Left colon (tissue), 2 donors: ENCODE data around the gene ITGBL1. TPM values are rescaled to one million over a fixed set of nuclear protein-coding genes. Genes with fewer than 3 reads are reported as not detected.

Experiments used
- ATAC-seq: fragments of 200-7000 bp; cut with Tn5 transposase; one replicate; pipeline ENCODE4 v1.9.1; 2020; ENCODE audit warnings: mild to moderate bottlenecking, moderate library complexity
- DNase-seq, 2 donors: peaks; one replicate each; pipeline ENCODE4 v3.0.0-alpha.2; 2020
- intact Hi-C, 2 donors: fragments of 100-400 bp; cut with DNase I in 1 of 2; cut with micrococcal nuclease in 1 of 2; formaldehyde crosslinking; loops; one replicate each; pipeline versions ENCODE4 v1.11.2 to v1.14.0; 2022; cut with DNase I, micrococcal nuclease
- long read RNA-seq: library from polyadenylated mRNA; unstranded; transcript quantifications from one replicate; pipeline ENCODE4 v2.0.0, GENCODE V29; 2021
- total RNA-seq, 2 donors: library from RNA; stranded (reverse); fragmentation: NEBNext Ultra II Directional; extraction: Animal tissue kit (Norgen Biotek cat#: 25700); gene quantifications; one replicate each; pipeline ENCODE4 v1.2.1, GENCODE V29; 2021
- donor health status: DM: no; HTN: no; CAD: no.
- donor health status: DM: yes; HTN: yes; CAD: no.

Gene ITGBL1
- total RNA-seq = under 1 TPM; 0.18 to 0.84 TPM
- long read RNA-seq, partial matches to known transcripts = 0 of 3 reads
- long read RNA-seq, other reads (novel, unspliced or antisense) = 0 of 3 reads

- intact Hi-C loops = no loop called here
- ATAC-seq (no peak), DNase-seq (no peak)
Measured at GRCh38 chr13:101452519-101453485, at the start of gene ITGBL1. Gene ITGBL1, plus strand, starts transcription at chr13:101452675. Its CDS starts 159 bp downstream, at chr13:101452834.

GRCh38 chr13:101406791-101407190 lies 45.7 kb upstream of the ITGBL1 start:
- DNase-seq (no peak), ATAC-seq (no peak)
- intact Hi-C loops = no loop called here

GRCh38 chr13:101408154-101408553 lies 44.3 kb upstream of the ITGBL1 start:
- DNase-seq (no peak), ATAC-seq (no peak)
- intact Hi-C loops = no loop called here

- DNase-seq (no peak), ATAC-seq (no peak)
- intact Hi-C loops = no loop called here
Measured at GRCh38 chr13:101408992-101409656, 43.4 kb upstream of the ITGBL1 start.

GRCh38 chr13:101412076-101412475 lies 40.4 kb upstream of the ITGBL1 start:
- ATAC-seq = no peak
- DNase-seq = no peak
- intact Hi-C loops = no loop called here

GRCh38 chr13:101415358-101416174 lies 36.9 kb upstream of the ITGBL1 start:
- DNase-seq = no peak
- no peak for ATAC-seq
- intact Hi-C loops = no loop called here

- DNase-seq (no peak), ATAC-seq (no peak)
- intact Hi-C loops = no loop called here
Measured at GRCh38 chr13:101416181-101417042, 36.1 kb upstream of the ITGBL1 start, which contains the start of gene NALCN. Gene NALCN, minus strand, starts transcription at chr13:101416508. Its CDS starts 17,382 bp downstream, at chr13:101399126.

- no peak for ATAC-seq
- intact Hi-C loops = no loop called here
- DNase-seq = no peak
Measured at GRCh38 chr13:101417043-101417406, 35.5 kb upstream of the ITGBL1 start.

- ATAC-seq (no peak), DNase-seq (no peak)
- intact Hi-C loops = no loop called here
Measured at GRCh38 chr13:101417501-101417900, 35.0 kb upstream of the ITGBL1 start.

GRCh38 chr13:101423872-101424271 lies 28.6 kb upstream of the ITGBL1 start:
- DNase-seq (no peak), ATAC-seq (no peak)
- intact Hi-C loops = no loop called here

GRCh38 chr13:101424381-101425155 lies 27.9 kb upstream of the ITGBL1 start:
- ATAC-seq = no peak
- no peak for DNase-seq
- intact Hi-C loops = no loop called here

- ATAC-seq (no peak), DNase-seq (no peak)
- intact Hi-C loops = no loop called here
Measured at GRCh38 chr13:101425156-101425471, 27.4 kb upstream of the ITGBL1 start.

GRCh38 chr13:101425623-101426022 lies 26.9 kb upstream of the ITGBL1 start:
- no peak for ATAC-seq
- no peak for DNase-seq
- intact Hi-C loops = no loop called here

GRCh38 chr13:101429733-101430132 lies 22.7 kb upstream of the ITGBL1 start:
- intact Hi-C loops = no loop called here
- ATAC-seq = no peak
- no peak for DNase-seq

GRCh38 chr13:101433895-101434294 lies 18.6 kb upstream of the ITGBL1 start:
- DNase-seq = no peak
- ATAC-seq = no peak
- intact Hi-C loops = no loop called here

GRCh38 chr13:101434486-101434885 lies 18.0 kb upstream of the ITGBL1 start:
- ATAC-seq (no peak), DNase-seq (no peak)
- intact Hi-C loops = no loop called here

GRCh38 chr13:101447852-101448251 lies 4.6 kb upstream of the ITGBL1 start:
- intact Hi-C loops = no loop called here
- ATAC-seq = no peak
- no peak for DNase-seq
